ENCODE measurements around the gene ORMDL3. TPM values are rescaled to one million over a fixed set of nuclear protein-coding genes. Genes with fewer than 3 reads are reported as not detected.

Gene ORMDL3
- polyA plus RNA-seq, 1 donor from 2014 or later = 90.1 TPM

DNA sequence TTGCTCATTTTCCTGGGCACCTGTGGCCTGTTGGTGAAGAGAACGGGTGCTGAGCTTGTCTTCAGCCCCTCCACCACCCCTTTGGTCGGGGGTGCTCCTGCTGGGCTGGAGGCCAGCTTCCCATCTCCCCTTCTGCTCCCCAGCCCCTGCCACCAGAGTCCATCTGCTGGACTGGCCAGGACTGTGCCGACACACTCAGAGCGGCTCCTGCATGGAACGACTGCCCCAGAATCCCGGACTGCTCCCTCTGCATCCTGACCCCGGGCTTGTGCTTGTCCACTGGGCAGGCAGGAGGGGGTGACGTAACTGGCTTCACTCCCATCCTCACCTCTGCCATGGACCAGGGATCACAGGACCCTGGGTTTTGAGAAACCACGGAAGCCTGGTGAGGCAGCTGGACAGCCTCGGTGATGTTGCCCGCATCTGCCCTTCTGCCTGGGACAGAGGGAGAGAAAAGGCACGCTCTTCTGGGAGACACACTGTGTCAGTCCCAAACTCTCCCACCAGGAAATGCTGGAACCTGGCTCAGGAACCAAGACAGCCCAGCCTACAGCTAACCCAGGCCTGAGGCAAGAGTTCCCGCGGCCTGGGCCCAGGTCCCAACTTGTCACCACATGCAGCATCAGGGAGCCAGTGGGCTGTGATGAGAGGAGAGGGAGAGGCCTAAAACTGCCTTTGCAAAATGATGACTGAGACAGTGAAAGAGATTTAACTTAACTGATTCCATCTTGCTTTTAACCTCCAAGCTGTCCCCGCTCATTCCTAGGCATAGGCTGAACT lies 19.3 kb upstream of the ORMDL3 start:
- no peaks in the 10 kb centered on the region for H3K9me2 ChIP-seq (ENCODE audit: insufficient read depth, low read length)
- no peaks in the 10 kb centered on the region for H3F3A ChIP-seq (ENCODE audit: insufficient read depth, low read length, poor library complexity, severe bottlenecking)
- no peak overlapping the region for H3K9ac ChIP-seq (ENCODE audit: low read length)
- no peak overlapping the region for H3K4me3 ChIP-seq (ENCODE audit: low read length)
- H3K9me3 ChIP-seq (ENCODE audit: low read length) = no peaks in the 10 kb centered on the region
- no peaks in the 10 kb centered on the region for H3K27me3 ChIP-seq (ENCODE audit: insufficient read depth, low read depth, low read length)
- no peak overlapping the region for H3K27ac ChIP-seq (ENCODE audit: low read length)
- H3K79me2 ChIP-seq (replicated peaks; ENCODE audit: insufficient read depth, low read length) = no peaks in the 10 kb centered on the region
- H4K20me1 ChIP-seq (ENCODE audit: insufficient read depth) = no peaks in the 10 kb centered on the region
- no peak overlapping the region for H2AFZ ChIP-seq (ENCODE audit: low read depth, low read length)
- no peak for TF ChIP-seq EP300 (conservative IDR thresholded peaks at IDR 0.05; ENCODE audit: poor library complexity, severe bottlenecking)
- TF ChIP-seq EZH2 (IDR thresholded peaks at IDR 0.05; ENCODE audit: borderline replicate concordance, insufficient read depth, low read length, poor library complexity, severe bottlenecking) = no peak
- TF ChIP-seq TAF1 (IDR thresholded peaks at IDR 0.05; ENCODE audit: low read depth) = no peak
- no peak for TF ChIP-seq POLR2AphosphoS5 (IDR thresholded peaks at IDR 0.05)
- TF ChIP-seq, protein P1, sequence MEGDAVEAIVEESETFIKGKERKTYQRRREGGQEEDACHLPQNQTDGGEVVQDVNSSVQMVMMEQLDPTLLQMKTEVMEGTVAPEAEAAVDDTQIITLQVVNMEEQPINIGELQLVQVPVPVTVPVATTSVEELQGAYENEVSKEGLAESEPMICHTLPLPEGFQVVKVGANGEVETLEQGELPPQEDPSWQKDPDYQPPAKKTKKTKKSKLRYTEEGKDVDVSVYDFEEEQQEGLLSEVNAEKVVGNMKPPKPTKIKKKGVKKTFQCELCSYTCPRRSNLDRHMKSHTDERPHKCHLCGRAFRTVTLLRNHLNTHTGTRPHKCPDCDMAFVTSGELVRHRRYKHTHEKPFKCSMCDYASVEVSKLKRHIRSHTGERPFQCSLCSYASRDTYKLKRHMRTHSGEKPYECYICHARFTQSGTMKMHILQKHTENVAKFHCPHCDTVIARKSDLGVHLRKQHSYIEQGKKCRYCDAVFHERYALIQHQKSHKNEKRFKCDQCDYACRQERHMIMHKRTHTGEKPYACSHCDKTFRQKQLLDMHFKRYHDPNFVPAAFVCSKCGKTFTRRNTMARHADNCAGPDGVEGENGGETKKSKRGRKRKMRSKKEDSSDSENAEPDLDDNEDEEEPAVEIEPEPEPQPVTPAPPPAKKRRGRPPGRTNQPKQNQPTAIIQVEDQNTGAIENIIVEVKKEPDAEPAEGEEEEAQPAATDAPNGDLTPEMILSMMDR (IDR thresholded peaks at IDR 0.05; ENCODE audit: poor library complexity, severe bottlenecking) = no peak
- no peaks in the 10 kb centered on the region for H3K36me3 ChIP-seq (ENCODE audit: insufficient read depth, low read length)
- no peak overlapping the region for H3K4me2 ChIP-seq (ENCODE audit: low read length)

- TF ChIP-seq EZH2 (IDR thresholded peaks at IDR 0.05; ENCODE audit: borderline replicate concordance, insufficient read depth, low read length, poor library complexity, severe bottlenecking) = no peak
- Histone ChIP-seq H3K4me2 (ENCODE audit: low read length) (no peak overlapping the region), H3K4me3 (ENCODE audit: low read length) (no peak overlapping the region), H3F3A (ENCODE audit: insufficient read depth, low read length, poor library complexity, severe bottlenecking) (no peaks in the 10 kb centered on the region), H3K9me2 (ENCODE audit: insufficient read depth, low read length) (no peaks in the 10 kb centered on the region), H3K27ac (ENCODE audit: low read length) (no peak overlapping the region), H3K9me3 (ENCODE audit: low read length) (no peaks in the 10 kb centered on the region), H2AFZ (ENCODE audit: low read depth, low read length) (no peak overlapping the region), H4K20me1 (ENCODE audit: insufficient read depth) (no peaks in the 10 kb centered on the region), H3K79me2 (replicated peaks; ENCODE audit: insufficient read depth, low read length) (no peaks in the 10 kb centered on the region), H3K27me3 (ENCODE audit: insufficient read depth, low read depth, low read length) (no peaks in the 10 kb centered on the region), H3K36me3 (ENCODE audit: insufficient read depth, low read length) (no peaks in the 10 kb centered on the region), H3K9ac (ENCODE audit: low read length) (no peak overlapping the region)
Observed at GRCh38 chr17:39944393-39944711, 17.0 kb upstream of the ORMDL3 start.

DNA sequence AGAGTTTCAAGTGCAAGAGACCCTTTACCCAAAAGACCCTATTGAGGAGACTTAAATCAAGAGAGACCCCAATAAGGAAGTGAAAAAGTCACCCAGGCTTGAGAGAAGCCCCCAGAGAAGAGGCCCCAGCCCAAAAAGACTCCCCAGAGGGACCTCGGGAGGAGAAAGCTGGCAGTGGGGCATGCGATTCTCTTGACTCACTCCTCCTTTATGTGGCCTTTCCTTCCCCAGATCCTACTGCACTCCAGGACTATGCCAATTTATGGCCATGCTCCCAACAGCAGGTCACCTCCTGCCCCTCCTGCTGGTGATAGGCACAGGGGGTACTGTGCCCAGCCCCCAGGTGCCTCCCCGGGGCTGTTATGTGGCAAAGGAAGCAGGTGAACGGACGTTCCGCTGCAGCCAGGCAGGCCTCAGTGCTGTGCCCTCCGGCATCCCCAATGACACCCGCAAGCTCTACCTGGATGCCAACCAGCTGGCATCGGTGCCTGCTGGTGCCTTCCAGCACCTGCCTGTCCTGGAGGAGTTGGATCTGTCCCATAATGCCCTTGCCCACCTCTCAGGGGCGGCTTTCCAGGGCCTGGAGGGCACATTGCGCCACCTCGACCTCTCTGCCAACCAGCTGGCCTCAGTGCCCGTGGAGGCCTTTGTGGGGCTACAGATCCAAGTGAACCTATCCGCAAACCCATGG lies 16.4 kb upstream of the ORMDL3 start:
- Histone ChIP-seq H3K4me3 (ENCODE audit: low read length) (no peak overlapping the region), H3K4me2 (ENCODE audit: low read length) (no peak overlapping the region), H3K9me3 (ENCODE audit: low read length) (no peaks in the 10 kb centered on the region), H3K36me3 (ENCODE audit: insufficient read depth, low read length) (no peaks in the 10 kb centered on the region), H3K27ac (ENCODE audit: low read length) (no peak overlapping the region), H4K20me1 (ENCODE audit: insufficient read depth) (no peaks in the 10 kb centered on the region), H3K9me2 (ENCODE audit: insufficient read depth, low read length) (no peaks in the 10 kb centered on the region), H3K9ac (ENCODE audit: low read length) (no peak overlapping the region), H2AFZ (ENCODE audit: low read depth, low read length) (no peak overlapping the region), H3K27me3 (ENCODE audit: insufficient read depth, low read depth, low read length) (no peaks in the 10 kb centered on the region), H3K79me2 (replicated peaks; ENCODE audit: insufficient read depth, low read length) (no peaks in the 10 kb centered on the region), H3F3A (ENCODE audit: insufficient read depth, low read length, poor library complexity, severe bottlenecking) (no peaks in the 10 kb centered on the region)
- TF ChIP-seq, protein P2, sequence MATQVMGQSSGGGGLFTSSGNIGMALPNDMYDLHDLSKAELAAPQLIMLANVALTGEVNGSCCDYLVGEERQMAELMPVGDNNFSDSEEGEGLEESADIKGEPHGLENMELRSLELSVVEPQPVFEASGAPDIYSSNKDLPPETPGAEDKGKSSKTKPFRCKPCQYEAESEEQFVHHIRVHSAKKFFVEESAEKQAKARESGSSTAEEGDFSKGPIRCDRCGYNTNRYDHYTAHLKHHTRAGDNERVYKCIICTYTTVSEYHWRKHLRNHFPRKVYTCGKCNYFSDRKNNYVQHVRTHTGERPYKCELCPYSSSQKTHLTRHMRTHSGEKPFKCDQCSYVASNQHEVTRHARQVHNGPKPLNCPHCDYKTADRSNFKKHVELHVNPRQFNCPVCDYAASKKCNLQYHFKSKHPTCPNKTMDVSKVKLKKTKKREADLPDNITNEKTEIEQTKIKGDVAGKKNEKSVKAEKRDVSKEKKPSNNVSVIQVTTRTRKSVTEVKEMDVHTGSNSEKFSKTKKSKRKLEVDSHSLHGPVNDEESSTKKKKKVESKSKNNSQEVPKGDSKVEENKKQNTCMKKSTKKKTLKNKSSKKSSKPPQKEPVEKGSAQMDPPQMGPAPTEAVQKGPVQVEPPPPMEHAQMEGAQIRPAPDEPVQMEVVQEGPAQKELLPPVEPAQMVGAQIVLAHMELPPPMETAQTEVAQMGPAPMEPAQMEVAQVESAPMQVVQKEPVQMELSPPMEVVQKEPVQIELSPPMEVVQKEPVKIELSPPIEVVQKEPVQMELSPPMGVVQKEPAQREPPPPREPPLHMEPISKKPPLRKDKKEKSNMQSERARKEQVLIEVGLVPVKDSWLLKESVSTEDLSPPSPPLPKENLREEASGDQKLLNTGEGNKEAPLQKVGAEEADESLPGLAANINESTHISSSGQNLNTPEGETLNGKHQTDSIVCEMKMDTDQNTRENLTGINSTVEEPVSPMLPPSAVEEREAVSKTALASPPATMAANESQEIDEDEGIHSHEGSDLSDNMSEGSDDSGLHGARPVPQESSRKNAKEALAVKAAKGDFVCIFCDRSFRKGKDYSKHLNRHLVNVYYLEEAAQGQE (IDR thresholded peaks at IDR 0.05; ENCODE audit: borderline replicate concordance) = no peak
- TF ChIP-seq SMC3 (conservative IDR thresholded peaks at IDR 0.05; ENCODE audit: poor library complexity) (no peak), EZH2 (IDR thresholded peaks at IDR 0.05; ENCODE audit: borderline replicate concordance, insufficient read depth, low read length, poor library complexity, severe bottlenecking) (no peak), POLR2AphosphoS5 (IDR thresholded peaks at IDR 0.05) (no peak)
